Smooth muscle cell of the brain vasculature (primary cell): ENCODE measurements around the gene SCT.

ENCODE experiments used
- DNase-seq: peaks from one replicate; pipeline ENCODE4 v3.0.0-alpha.2; 2012; ENCODE audit warnings: low read depth, low spot score

SCT gene

GRCh38 chr11:623349-623869 lies 3.6 kb downstream of the SCT start:
- no peak for DNase-seq

- no peak for DNase-seq
Observed at GRCh38 chr11:621838-622237, 5.1 kb downstream of the SCT start.

GRCh38 chr11:620935-621814 lies 5.8 kb downstream of the SCT start:
- no peak for DNase-seq

- DNase-seq: no peak
Observed at GRCh38 chr11:620201-620600, 6.8 kb downstream of the SCT start.

- DNase-seq: no peak
Observed at GRCh38 chr11:619628-620050, 7.3 kb downstream of the SCT start.

GRCh38 chr11:618856-619627 lies 7.9 kb downstream of the SCT start:
- DNase-seq: no peak

GRCh38 chr11:617912-618682 lies 8.9 kb downstream of the SCT start:
- no peak for DNase-seq

GRCh38 chr11:617199-617911 lies 9.6 kb downstream of the SCT start:
- no peak for DNase-seq

GRCh38 chr11:616320-617198 lies 10.4 kb downstream of the SCT start:
- no peak for DNase-seq

GRCh38 chr11:615504-616319 lies 11.3 kb downstream of the SCT start, which contains the start of gene IRF7:
Gene IRF7, minus strand, starts transcription at chr11:615950. Its CDS starts 586 bp downstream, at chr11:615364.
- peak; percentile 77 for DNase-seq

- no peak for DNase-seq
Observed at GRCh38 chr11:614623-615503, 12.1 kb downstream of the SCT start.

GRCh38 chr11:614021-614622 lies 12.9 kb downstream of the SCT start:
- no peak for DNase-seq

- no peak for DNase-seq
Observed at GRCh38 chr11:613369-613968, 13.5 kb downstream of the SCT start.

GRCh38 chr11:612961-613300 lies 14.1 kb downstream of the SCT start:
- no peak for DNase-seq

- no peak for DNase-seq
Observed at GRCh38 chr11:612201-612960, 14.6 kb downstream of the SCT start.
